Testis (tissue), 2 donors: ENCODE measurements around the gene TGFBR3.

Experiments used
- CTCF ChIP-seq, 3 experiments: fragments of 450-650 bp in 2 of 3; fragments of 200-600 bp in 1 of 3; sonication (generic) in 1 of 3; IDR thresholded peaks; one replicate each; pipeline ENCODE4 v1.5.1; 2016 to 2019; ENCODE audit warnings: antibody characterized with exemption in 3 of 3, mild to moderate bottlenecking in 2 of 3, moderate library complexity in 1 of 3
- POLR2A ChIP-seq: fragments of 450-650 bp; IDR thresholded peaks from one replicate; pipeline ENCODE4 v1.6.1; 2017; ENCODE audit warnings: antibody characterized with exemption, mild to moderate bottlenecking, moderate library complexity

- TF ChIP-seq CTCF (IDR thresholded peaks at IDR 0.05) = no peak
- TF ChIP-seq POLR2A = no peak
These were observed 39.9 kb upstream of the TGFBR3 start for GRCh38 chr1:91925644-91926435.
